Glutamatergic neuron (in vitro differentiated cells): ENCODE results near the gene RDH5. TPM values are rescaled to one million over a fixed set of nuclear protein-coding genes. Genes with fewer than 3 reads are reported as not detected.

Experiments
- DNase-seq: peaks from one replicate; pipeline ENCODE4 v3.0.0; 2022
- H3K27ac Mint-ChIP-seq: one replicate; pipeline ENCODE4 v1.8.0; 2020; ENCODE audit warnings: mild to moderate bottlenecking, mixed read lengths, inconsistent platforms; ENCODE audit not compliant: unreplicated experiment
- H3K27me3 Mint-ChIP-seq: one replicate; pipeline ENCODE4 v1.8.0; 2020; ENCODE audit warnings: mild to moderate bottlenecking, moderate library complexity, mixed read lengths, inconsistent platforms; ENCODE audit not compliant: unreplicated experiment
- H3K36me3 Mint-ChIP-seq: one replicate; pipeline ENCODE4 v1.8.0; 2020; ENCODE audit warnings: mild to moderate bottlenecking, mixed read lengths, inconsistent platforms; ENCODE audit not compliant: unreplicated experiment
- H3K4me1 Mint-ChIP-seq: one replicate; pipeline ENCODE4 v1.8.0; 2020; ENCODE audit warnings: mild to moderate bottlenecking, low read depth, mixed read lengths, inconsistent platforms; ENCODE audit not compliant: unreplicated experiment
- H3K4me3 Mint-ChIP-seq: one replicate; pipeline ENCODE4 v1.8.0; 2020; ENCODE audit warnings: mild to moderate bottlenecking, mixed read lengths, inconsistent platforms; ENCODE audit not compliant: unreplicated experiment
- H3K9me3 Mint-ChIP-seq: one replicate; pipeline ENCODE4 v1.8.0; 2020; ENCODE audit warnings: mild to moderate bottlenecking, moderate library complexity, mixed read lengths, inconsistent platforms; ENCODE audit not compliant: unreplicated experiment
- CTCF ChIP-seq: fragments of 200-600 bp; sonication (generic); IDR thresholded peaks from one replicate; pipeline ENCODE4 v1.5.0; 2021; ENCODE audit not compliant: partially characterized antibody, unreplicated experiment
- long read RNA-seq: library from polyadenylated mRNA; unstranded; transcript quantifications from one replicate; pipeline ENCODE4 v2.0.0, GENCODE V29; 2020; ENCODE audit not compliant: unreplicated experiment
- total RNA-seq: library from RNA; stranded (reverse); fragmentation: NEBNext Ultra II Directional; extraction: Animal tissue kit (Norgen Biotek cat#: 25700); gene quantifications from one replicate; pipeline ENCODE4 v1.2.1, GENCODE V29; 2021; ENCODE audit not compliant: unreplicated experiment

The RDH5 gene
- 6.6 TPM for total RNA-seq
- long read RNA-seq, partial matches to known transcripts: 0 of 1 reads
- long read RNA-seq, other reads (novel, unspliced or antisense): 1 of 1 reads

- H3K27ac Mint-ChIP-seq: no peak within 1 kb of the TSS
- peaks cover 24% of the 10 kb centered on the region for H3K4me1 Mint-ChIP-seq
- peaks cover 11% of the 10 kb centered on the region for H3K9me3 Mint-ChIP-seq
- H3K36me3 Mint-ChIP-seq: no peaks in the 10 kb centered on the region
- no peak within 1 kb of the TSS for H3K4me3 Mint-ChIP-seq
- DNase-seq: no peak
- TF ChIP-seq CTCF: no peak
- H3K27me3 Mint-ChIP-seq: peaks cover 12% of the 10 kb centered on the region
These were observed at the start of gene RDH5 for GRCh38 chr12:55720071-55720564. RDH5 (plus strand) TSS chr12:55720393; CDS start chr12:55721185, 792 bp downstream.

GRCh38 chr12:55671746-55672145 is 48.4 kb upstream of the RDH5 start:
- no peaks in the 10 kb centered on the region for H3K4me1 Mint-ChIP-seq
- TF ChIP-seq CTCF: no peak
- no peaks in the 10 kb centered on the region for H3K36me3 Mint-ChIP-seq
- H3K9me3 Mint-ChIP-seq: no peaks in the 10 kb centered on the region
- DNase-seq: no peak
- no peak overlapping the region for H3K4me3 Mint-ChIP-seq
- H3K27me3 Mint-ChIP-seq: no peaks in the 10 kb centered on the region
- no peak overlapping the region for H3K27ac Mint-ChIP-seq

- Mint-ChIP-seq H3K36me3 (no peaks in the 10 kb centered on the region), H3K27me3 (no peaks in the 10 kb centered on the region), H3K4me3 (no peak overlapping the region), H3K9me3 (no peaks in the 10 kb centered on the region), H3K4me1 (no peaks in the 10 kb centered on the region), H3K27ac (no peak overlapping the region)
- no peak for TF ChIP-seq CTCF
- DNase-seq: no peak
These were observed 46.6 kb upstream of the RDH5 start for GRCh38 chr12:55673638-55674037.

- peaks cover 2% of the 10 kb centered on the region for H3K9me3 Mint-ChIP-seq
- H3K4me1 Mint-ChIP-seq: no peaks in the 10 kb centered on the region
- H3K4me3 Mint-ChIP-seq: no peak overlapping the region
- no peak overlapping the region for H3K27ac Mint-ChIP-seq
- H3K27me3 Mint-ChIP-seq: no peaks in the 10 kb centered on the region
- DNase-seq: no peak
- H3K36me3 Mint-ChIP-seq: no peaks in the 10 kb centered on the region
- TF ChIP-seq CTCF: no peak
These were observed 44.5 kb upstream of the RDH5 start for GRCh38 chr12:55675666-55676065.

GRCh38 chr12:55676707-55677106 is 43.5 kb upstream of the RDH5 start:
- Mint-ChIP-seq H3K4me3 (no peak overlapping the region), H3K9me3 (peaks cover 2% of the 10 kb centered on the region), H3K36me3 (no peaks in the 10 kb centered on the region), H3K4me1 (no peaks in the 10 kb centered on the region), H3K27me3 (no peaks in the 10 kb centered on the region), H3K27ac (no peak overlapping the region)
- TF ChIP-seq CTCF: no peak
- DNase-seq: no peak
